SK-N-SH treated with all-trans-retinoic acid at 6 μM for 48 hours (cell line): ENCODE measurements around the gene SHLD3.

ENCODE experiments used
- ARNTL ChIP-seq: fragments of 450-650 bp; formaldehyde crosslinking; IDR thresholded peaks from 2 replicates; pipeline ENCODE4 v1.5.0; 2020; ENCODE audit warnings: low read depth, mild to moderate bottlenecking, moderate library complexity, borderline replicate concordance
- BACH2 ChIP-seq: fragments of 250-450 bp; sonication (Bioruptor Pico); IDR thresholded peaks from 2 replicates; pipeline ENCODE4 v1.9.0; 2021; ENCODE audit warnings: mild to moderate bottlenecking, borderline replicate concordance
- CSDC2 ChIP-seq: fragments of 250-450 bp; sonication (Bioruptor Pico); IDR thresholded peaks from 2 replicates; pipeline ENCODE4 v1.5.0; 2020; ENCODE audit warnings: mild to moderate bottlenecking, moderate library complexity
- CSRNP3 ChIP-seq: fragments of 250-450 bp; sonication (Bioruptor Pico); IDR thresholded peaks from 2 replicates; pipeline ENCODE4 v1.5.1; 2021; ENCODE audit warnings: mild to moderate bottlenecking, moderate library complexity
- GLIS3 ChIP-seq: fragments of 250-450 bp; sonication (Bioruptor Pico); IDR thresholded peaks from 2 replicates; pipeline ENCODE4 v1.5.0; 2020; ENCODE audit warnings: mild to moderate bottlenecking, moderate library complexity
- OSR1 ChIP-seq: fragments of 250-450 bp; sonication (Bioruptor Pico); IDR thresholded peaks from 2 replicates; pipeline ENCODE4 v1.8.0; 2022; ENCODE audit warnings: moderate library complexity, mild to moderate bottlenecking, inconsistent platforms
- PPARA ChIP-seq: fragments of 250-450 bp; sonication (Bioruptor Pico); IDR thresholded peaks from 2 replicates; pipeline ENCODE4 v1.5.0; 2020; ENCODE audit warnings: mild to moderate bottlenecking, borderline replicate concordance
- TOX ChIP-seq: fragments of 250-450 bp; sonication (Bioruptor Pico); IDR thresholded peaks from 2 replicates; pipeline ENCODE4 v1.8.0; 2021; ENCODE audit warnings: mild to moderate bottlenecking, moderate library complexity, borderline replicate concordance
- ZC3H10 ChIP-seq: fragments of 250-450 bp; sonication (Bioruptor Pico); IDR thresholded peaks from 2 replicates; pipeline ENCODE4 v1.5.1; 2021; ENCODE audit warnings: mild to moderate bottlenecking, moderate library complexity
- ZFP3 ChIP-seq: fragments of 250-450 bp; sonication (Bioruptor Pico); IDR thresholded peaks from 2 replicates; pipeline ENCODE4 v1.5.0; 2020; ENCODE audit warnings: mild to moderate bottlenecking, moderate library complexity
- ZFP30 ChIP-seq: fragments of 450-650 bp; formaldehyde crosslinking; IDR thresholded peaks from 2 replicates; pipeline ENCODE4 v1.5.0; 2022; ENCODE audit warnings: mild to moderate bottlenecking, moderate library complexity
- ZNF70 ChIP-seq: fragments of 450-650 bp; formaldehyde crosslinking; IDR thresholded peaks from 2 replicates; pipeline ENCODE4 v1.5.0; 2020; ENCODE audit warnings: mild to moderate bottlenecking, moderate library complexity
- TF ChIP-seq, protein P1 (sequence below): fragments of 250-450 bp; sonication (Bioruptor Pico); IDR thresholded peaks from 2 replicates; pipeline ENCODE4 v1.8.0; 2020; ENCODE audit warnings: mild to moderate bottlenecking, moderate library complexity, borderline replicate concordance
- TF ChIP-seq, protein P2 (sequence below): fragments of 250-450 bp; sonication (Bioruptor Pico); IDR thresholded peaks from 2 replicates; pipeline ENCODE4 v1.5.1; 2020; ENCODE audit warnings: low read depth, mild to moderate bottlenecking, moderate library complexity

- TF ChIP-seq ARNTL (CRISPR knock-in tag) (no peak), ZC3H10 (CRISPR knock-in tag) (no peak), CSDC2 (CRISPR knock-in tag) (no peak), ZNF70 (no peak), CSRNP3 (CRISPR knock-in tag) (no peak), TOX (CRISPR knock-in tag) (no peak), ZFP3 (CRISPR knock-in tag) (no peak), ZFP30 (CRISPR knock-in tag) (no peak), PPARA (CRISPR knock-in tag) (no peak), OSR1 (no peak), GLIS3 (no peak), BACH2 (no peak)
- TF ChIP-seq, protein P1, sequence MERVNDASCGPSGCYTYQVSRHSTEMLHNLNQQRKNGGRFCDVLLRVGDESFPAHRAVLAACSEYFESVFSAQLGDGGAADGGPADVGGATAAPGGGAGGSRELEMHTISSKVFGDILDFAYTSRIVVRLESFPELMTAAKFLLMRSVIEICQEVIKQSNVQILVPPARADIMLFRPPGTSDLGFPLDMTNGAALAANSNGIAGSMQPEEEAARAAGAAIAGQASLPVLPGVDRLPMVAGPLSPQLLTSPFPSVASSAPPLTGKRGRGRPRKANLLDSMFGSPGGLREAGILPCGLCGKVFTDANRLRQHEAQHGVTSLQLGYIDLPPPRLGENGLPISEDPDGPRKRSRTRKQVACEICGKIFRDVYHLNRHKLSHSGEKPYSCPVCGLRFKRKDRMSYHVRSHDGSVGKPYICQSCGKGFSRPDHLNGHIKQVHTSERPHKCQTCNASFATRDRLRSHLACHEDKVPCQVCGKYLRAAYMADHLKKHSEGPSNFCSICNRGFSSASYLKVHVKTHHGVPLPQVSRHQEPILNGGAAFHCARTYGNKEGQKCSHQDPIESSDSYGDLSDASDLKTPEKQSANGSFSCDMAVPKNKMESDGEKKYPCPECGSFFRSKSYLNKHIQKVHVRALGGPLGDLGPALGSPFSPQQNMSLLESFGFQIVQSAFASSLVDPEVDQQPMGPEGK, result no peak
- TF ChIP-seq, protein P2, sequence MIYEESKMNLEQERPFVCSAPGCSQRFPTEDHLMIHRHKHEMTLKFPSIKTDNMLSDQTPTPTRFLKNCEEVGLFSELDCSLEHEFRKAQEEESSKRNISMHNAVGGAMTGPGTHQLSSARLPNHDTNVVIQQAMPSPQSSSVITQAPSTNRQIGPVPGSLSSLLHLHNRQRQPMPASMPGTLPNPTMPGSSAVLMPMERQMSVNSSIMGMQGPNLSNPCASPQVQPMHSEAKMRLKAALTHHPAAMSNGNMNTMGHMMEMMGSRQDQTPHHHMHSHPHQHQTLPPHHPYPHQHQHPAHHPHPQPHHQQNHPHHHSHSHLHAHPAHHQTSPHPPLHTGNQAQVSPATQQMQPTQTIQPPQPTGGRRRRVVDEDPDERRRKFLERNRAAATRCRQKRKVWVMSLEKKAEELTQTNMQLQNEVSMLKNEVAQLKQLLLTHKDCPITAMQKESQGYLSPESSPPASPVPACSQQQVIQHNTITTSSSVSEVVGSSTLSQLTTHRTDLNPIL (CRISPR knock-in tag), result no peak
Measured at GRCh38 chr5:65623482-65623881, 1.3 kb upstream of the SHLD3 start.
